Measurements from ENCODE around the gene FOXO6. TPM values are rescaled to one million over a fixed set of nuclear protein-coding genes. Genes with fewer than 3 reads are reported as not detected.

The FOXO6 gene
- total and polyA plus RNA-seq, 3 experiments from 2014 or later: 0.11 TPM; not detected in 2

GRCh38 chr1:41394959-41395956 is 34.0 kb downstream of the FOXO6 start:
- Histone ChIP-seq H3K27me3 (ENCODE audit: insufficient read depth, low read length, poor library complexity, severe bottlenecking) (no peaks in the 10 kb centered on the region), H3K4me3 (ENCODE audit: low read length) (no peak overlapping the region), H3K36me3 (ENCODE audit: insufficient read depth, low read length) (no peaks in the 10 kb centered on the region), H3K27ac (ENCODE audit: low read depth, low read length) (no peak overlapping the region), H3K4me1 (ENCODE audit: insufficient read depth, low read length) (no peaks in the 10 kb centered on the region), H3K9me3 (ENCODE audit: low read length) (no peaks in the 10 kb centered on the region)
- peaks cover 6 to 11% (median 9%) of the 10 kb centered on the region in 3 donors for H3K4me1 Mint-ChIP-seq
- POLR2A ChIA-PET: no interaction called here
- H3K36me3 Mint-ChIP-seq: peaks cover 0 to 2% (median 0%) of the 10 kb centered on the region in 3 donors
- CTCF ChIA-PET: interaction anchor here (1.0 to 1.3 kb wide), 2 partner anchors 22 to 37 kb away, joined by 3 read pairs; no protein-coding TSS in a partner anchor
- H3K27ac Mint-ChIP-seq: peak overlapping the region in 2 of 8 donors; percentile 18 to 45
- no peaks in the 10 kb centered on the region for H3K9me3 Mint-ChIP-seq
- H3K27me3 Mint-ChIP-seq: peaks cover 15 to 38% of the 10 kb centered on the region in 2 donors
- H3K4me3 Mint-ChIP-seq: no peak overlapping the region
- no peak for DNase-seq

GRCh38 chr1:41396084-41396483 is 34.9 kb downstream of the FOXO6 start:
- Histone ChIP-seq H3K27me3 (ENCODE audit: insufficient read depth, low read length, poor library complexity, severe bottlenecking) (no peaks in the 10 kb centered on the region), H3K9me3 (ENCODE audit: low read length) (no peaks in the 10 kb centered on the region), H3K4me3 (ENCODE audit: low read length) (no peak overlapping the region), H3K36me3 (ENCODE audit: insufficient read depth, low read length) (no peaks in the 10 kb centered on the region), H3K27ac (ENCODE audit: low read depth, low read length) (no peak overlapping the region), H3K4me1 (ENCODE audit: insufficient read depth, low read length) (no peaks in the 10 kb centered on the region)
- Mint-ChIP-seq H3K27ac (peak overlapping the region in 1 of 8 donors; percentile 18), H3K36me3 (peaks cover 0 to 2% (median 0%) of the 10 kb centered on the region in 3 donors), H3K4me1 (peaks cover 6 to 11% (median 9%) of the 10 kb centered on the region in 3 donors), H3K9me3 (peaks cover 0 to 3% (median 0%) of the 10 kb centered on the region in 5 donors), H3K27me3 (peaks cover 17 to 41% of the 10 kb centered on the region in 2 donors), H3K4me3 (peak overlapping the region in 1 of 7 donors; percentile 54)
- DNase-seq: no peak
- CTCF ChIA-PET: no interaction called here
- POLR2A ChIA-PET: no interaction called here

GRCh38 chr1:41397020-41397419 is 35.8 kb downstream of the FOXO6 start:
- no peak overlapping the region for H3K4me3 Mint-ChIP-seq
- no peak for DNase-seq
- ChIA-PET CTCF (no interaction called here), POLR2A (no interaction called here)
- Histone ChIP-seq H3K27me3 (ENCODE audit: insufficient read depth, low read length, poor library complexity, severe bottlenecking) (no peaks in the 10 kb centered on the region), H3K4me3 (ENCODE audit: low read length) (no peak overlapping the region), H3K36me3 (ENCODE audit: insufficient read depth, low read length) (no peaks in the 10 kb centered on the region), H3K27ac (ENCODE audit: low read depth, low read length) (no peak overlapping the region), H3K4me1 (ENCODE audit: insufficient read depth, low read length) (no peaks in the 10 kb centered on the region), H3K9me3 (ENCODE audit: low read length) (no peaks in the 10 kb centered on the region)
- H3K4me1 Mint-ChIP-seq: peaks cover 6 to 11% (median 9%) of the 10 kb centered on the region in 3 donors
- H3K36me3 Mint-ChIP-seq: peaks cover 0 to 2% (median 0%) of the 10 kb centered on the region in 3 donors
- H3K9me3 Mint-ChIP-seq: peaks cover 0 to 4% (median 0%) of the 10 kb centered on the region in 5 donors
- H3K27me3 Mint-ChIP-seq: peaks cover 19 to 49% of the 10 kb centered on the region in 2 donors
- no peak overlapping the region for H3K27ac Mint-ChIP-seq

- Histone ChIP-seq H3K36me3 (ENCODE audit: insufficient read depth, low read length) (no peaks in the 10 kb centered on the region), H3K27ac (ENCODE audit: low read depth, low read length) (no peak overlapping the region), H3K4me3 (ENCODE audit: low read length) (no peak overlapping the region), H3K27me3 (ENCODE audit: insufficient read depth, low read length, poor library complexity, severe bottlenecking) (no peaks in the 10 kb centered on the region), H3K9me3 (ENCODE audit: low read length) (no peaks in the 10 kb centered on the region), H3K4me1 (ENCODE audit: insufficient read depth, low read length) (no peaks in the 10 kb centered on the region)
- POLR2A ChIA-PET: no interaction called here
- no peak for DNase-seq
- peaks cover 19 to 52% of the 10 kb centered on the region in 2 donors for H3K27me3 Mint-ChIP-seq
- H3K36me3 Mint-ChIP-seq: peaks cover 0 to 2% (median 0%) of the 10 kb centered on the region in 3 donors
- peaks cover 6 to 11% (median 9%) of the 10 kb centered on the region in 3 donors for H3K4me1 Mint-ChIP-seq
- peaks cover 0 to 4% (median 0%) of the 10 kb centered on the region in 5 donors for H3K9me3 Mint-ChIP-seq
- H3K27ac Mint-ChIP-seq: no peak overlapping the region
- H3K4me3 Mint-ChIP-seq: no peak overlapping the region
- CTCF ChIA-PET: no interaction called here
Observed at GRCh38 chr1:41397753-41398330, 36.6 kb downstream of the FOXO6 start.

GRCh38 chr1:41399145-41399795 is 38.0 kb downstream of the FOXO6 start:
- peaks cover 6 to 11% (median 9%) of the 10 kb centered on the region in 3 donors for H3K4me1 Mint-ChIP-seq
- H3K36me3 ChIP-seq (ENCODE audit: insufficient read depth, low read length): no peaks in the 10 kb centered on the region
- no peaks in the 10 kb centered on the region for H3K4me1 ChIP-seq (ENCODE audit: insufficient read depth, low read length)
- H3K27me3 Mint-ChIP-seq: peaks cover 14 to 58% of the 10 kb centered on the region in 2 donors
- H3K4me3 Mint-ChIP-seq: no peak overlapping the region
- H3K36me3 Mint-ChIP-seq: peaks cover 0 to 2% (median 0%) of the 10 kb centered on the region in 3 donors
- POLR2A ChIA-PET: no interaction called here
- H3K27ac Mint-ChIP-seq: no peak overlapping the region
- no peak overlapping the region for H3K4me3 ChIP-seq (ENCODE audit: low read length)
- H3K27ac ChIP-seq (ENCODE audit: low read depth, low read length): no peak overlapping the region
- peaks cover 7% of the 10 kb centered on the region for H3K27me3 ChIP-seq (ENCODE audit: insufficient read depth, low read length, poor library complexity, severe bottlenecking)
- CTCF ChIA-PET: no interaction called here
- peaks cover 0 to 4% (median 0%) of the 10 kb centered on the region in 5 donors for H3K9me3 Mint-ChIP-seq
- DNase-seq: no peak
- H3K9me3 ChIP-seq (ENCODE audit: low read length): no peaks in the 10 kb centered on the region

GRCh38 chr1:41400225-41400624 is 39.0 kb downstream of the FOXO6 start:
- no peak overlapping the region for H3K4me3 Mint-ChIP-seq
- H3K27me3 ChIP-seq (ENCODE audit: insufficient read depth, low read length, poor library complexity, severe bottlenecking): peaks cover 7% of the 10 kb centered on the region
- no peak for DNase-seq
- H3K4me1 Mint-ChIP-seq: peaks cover 6 to 11% (median 9%) of the 10 kb centered on the region in 3 donors
- peak overlapping the region in 1 of 8 donors; percentile 37 for H3K27ac Mint-ChIP-seq
- H3K9me3 ChIP-seq (ENCODE audit: low read length): no peaks in the 10 kb centered on the region
- no peak overlapping the region for H3K27ac ChIP-seq (ENCODE audit: low read depth, low read length)
- H3K9me3 Mint-ChIP-seq: peaks cover 0 to 4% (median 0%) of the 10 kb centered on the region in 5 donors
- peaks cover 13 to 57% of the 10 kb centered on the region in 2 donors for H3K27me3 Mint-ChIP-seq
- ChIA-PET CTCF (interaction anchor here (0.8 to 1.1 kb wide), 2 partner anchors 87 to 107 kb away, joined by 3 read pairs; no protein-coding TSS in a partner anchor), POLR2A (no interaction called here)
- no peaks in the 10 kb centered on the region for H3K4me1 ChIP-seq (ENCODE audit: insufficient read depth, low read length)
- H3K36me3 ChIP-seq (ENCODE audit: insufficient read depth, low read length): no peaks in the 10 kb centered on the region
- no peak overlapping the region for H3K4me3 ChIP-seq (ENCODE audit: low read length)
- H3K36me3 Mint-ChIP-seq: peaks cover 0 to 2% (median 0%) of the 10 kb centered on the region in 3 donors

- Histone ChIP-seq H3K9me3 (ENCODE audit: low read length) (no peaks in the 10 kb centered on the region), H3K27ac (ENCODE audit: low read depth, low read length) (no peak overlapping the region), H3K36me3 (ENCODE audit: insufficient read depth, low read length) (no peaks in the 10 kb centered on the region), H3K4me1 (ENCODE audit: insufficient read depth, low read length) (no peaks in the 10 kb centered on the region), H3K4me3 (ENCODE audit: low read length) (no peak overlapping the region), H3K27me3 (ENCODE audit: insufficient read depth, low read length, poor library complexity, severe bottlenecking) (peaks cover 7% of the 10 kb centered on the region)
- DNase-seq: no peak
- POLR2A ChIA-PET: no interaction called here
- Mint-ChIP-seq H3K9me3 (peaks cover 0 to 4% (median 0%) of the 10 kb centered on the region in 5 donors), H3K4me1 (no peaks in the 10 kb centered on the region), H3K36me3 (peaks cover 0 to 2% (median 0%) of the 10 kb centered on the region in 3 donors), H3K27ac (no peak overlapping the region), H3K4me3 (no peak overlapping the region), H3K27me3 (peaks cover 9 to 52% of the 10 kb centered on the region in 2 donors)
- CTCF ChIA-PET: no interaction called here
Observed at GRCh38 chr1:41401899-41402298, 40.7 kb downstream of the FOXO6 start.

Measured in CD8-positive, alpha-beta memory T cell (primary cell).